GF-D8 (cell line): Measurements from ENCODE around the gene SLU7.
"Not testable (repeated sequence)": the region's sequence is repeated elsewhere in the genome, so short reads cannot be mapped to it uniquely, and the experiment has no call there.

Source experiments
- DNase-seq: peaks from one replicate; lab custom pipeline; 2025; lab: John Stamatoyannopoulos, UW

SLU7 gene

DNA sequence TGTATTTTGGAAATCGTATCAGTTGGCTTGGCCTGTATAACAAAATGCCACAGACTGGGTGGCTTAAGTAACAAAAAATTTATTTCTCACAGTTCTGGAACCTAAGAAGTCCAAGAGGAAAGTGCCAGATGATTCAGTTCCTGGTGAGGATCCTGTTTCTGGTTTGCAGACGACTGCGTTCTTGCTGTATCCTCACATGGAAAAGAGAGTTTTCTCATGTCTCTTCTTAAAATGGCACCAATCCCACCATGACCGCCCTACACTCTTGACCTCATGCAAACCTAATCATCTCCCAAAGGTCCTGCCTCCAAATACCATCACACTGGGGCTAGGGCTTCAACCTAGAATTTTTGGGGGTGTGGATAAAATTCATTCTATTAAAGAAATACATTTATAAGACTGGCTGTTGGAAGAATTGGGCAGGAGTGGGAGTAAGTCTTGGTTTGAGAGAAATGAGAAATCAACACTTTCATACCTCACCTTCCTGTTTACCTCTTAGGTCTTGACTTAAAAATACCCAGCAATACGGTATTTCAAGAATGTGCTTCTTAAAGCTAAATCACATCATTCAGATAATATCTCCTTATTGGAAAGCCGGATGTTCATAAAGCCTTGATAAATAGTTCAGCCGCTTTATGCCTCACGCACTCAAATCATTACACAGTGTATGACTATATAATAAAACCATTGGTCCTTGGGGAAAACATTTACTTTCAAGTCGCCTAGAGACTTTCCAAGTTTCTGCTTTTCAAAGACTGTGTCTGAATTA is 31.5 kb upstream of the SLU7 start:
- no peak for DNase-seq

DNA sequence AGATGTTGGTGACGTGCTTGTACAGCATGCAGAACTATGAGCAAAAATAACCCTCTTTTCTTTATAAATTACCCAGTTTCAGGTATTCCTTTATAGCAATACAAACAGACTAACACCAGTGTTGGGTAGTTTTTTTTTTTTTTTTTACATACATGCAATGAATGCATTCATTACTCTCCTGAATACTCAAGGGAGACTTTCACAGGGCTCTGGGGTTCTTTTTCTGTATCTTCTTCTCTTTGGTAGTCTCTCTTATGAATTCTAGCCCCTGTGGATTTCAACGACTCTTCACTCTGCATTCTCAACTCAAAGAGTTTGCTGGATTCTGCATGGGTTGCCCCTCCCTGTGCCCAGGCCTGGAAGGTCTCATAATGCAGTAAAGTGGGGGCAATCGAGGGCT is 30.6 kb upstream of the SLU7 start:
- no peak for DNase-seq

GRCh38 chr5:160448886-160449285 is 30.0 kb upstream of the SLU7 start:
- no peak for DNase-seq

DNA sequence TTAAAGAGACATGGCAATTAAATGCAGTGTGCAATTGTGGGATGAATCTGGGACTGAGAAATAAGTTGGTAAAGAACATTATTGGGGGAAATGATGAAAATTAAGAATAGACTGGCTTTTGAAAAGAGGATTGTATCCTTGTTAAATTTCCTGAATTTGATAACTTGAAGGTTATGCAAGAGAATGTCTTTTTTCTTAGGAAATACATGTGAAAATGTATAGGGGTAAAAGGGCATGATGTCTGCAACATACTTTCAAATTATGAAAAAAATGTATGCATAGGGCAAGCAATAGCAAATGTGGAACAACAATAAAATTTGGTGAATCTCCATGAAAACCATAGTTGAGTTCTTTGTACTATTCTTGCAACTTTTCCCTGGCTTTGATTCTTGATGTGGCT is 26.9 kb upstream of the SLU7 start:
- DNase-seq, result no peak

DNA sequence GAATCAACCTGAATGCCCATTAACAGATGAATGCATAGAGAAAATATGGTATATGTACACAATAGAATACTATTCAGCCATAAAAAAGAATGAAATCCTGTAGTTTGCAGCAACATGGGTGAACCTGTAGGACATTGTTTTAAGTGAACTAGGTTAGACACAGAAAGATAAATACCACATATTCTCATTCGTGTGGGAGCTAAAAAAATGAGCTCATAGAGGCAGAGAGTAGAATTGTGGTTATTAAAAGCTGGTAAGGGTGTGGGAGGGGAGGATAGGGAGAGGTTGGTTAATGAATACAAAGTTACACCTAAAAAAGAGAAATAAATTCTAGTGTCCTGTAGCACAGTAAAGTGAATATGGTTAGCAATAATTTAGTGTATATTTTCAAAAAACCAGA is 26.3 kb upstream of the SLU7 start:
- DNase-seq, result no peak

DNA sequence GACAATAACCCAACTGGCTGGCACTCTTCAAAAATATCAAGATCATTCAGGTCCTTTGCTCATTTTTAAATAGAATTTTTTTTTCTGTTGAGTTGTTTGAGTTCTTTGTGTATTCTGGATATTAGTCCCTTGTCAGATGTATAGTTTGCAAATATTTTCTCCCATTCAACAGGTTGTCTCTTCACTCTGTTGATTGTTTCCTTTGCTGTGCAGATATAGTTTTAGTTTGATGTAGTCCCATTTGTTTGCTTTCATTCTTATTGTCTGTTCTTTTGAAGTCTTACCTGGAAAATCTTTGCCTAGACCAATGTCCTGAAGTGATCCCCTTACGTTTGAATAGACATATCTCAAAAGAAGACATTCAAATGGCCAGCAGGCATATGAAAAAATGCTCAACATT is 25.5 kb upstream of the SLU7 start:
- DNase-seq, result no peak

- no peak for DNase-seq
Measured at GRCh38 chr5:160442824-160443431, 24.0 kb upstream of the SLU7 start.

GRCh38 chr5:160441311-160441781 is 22.5 kb upstream of the SLU7 start:
- peak; percentile 44 for DNase-seq

DNA sequence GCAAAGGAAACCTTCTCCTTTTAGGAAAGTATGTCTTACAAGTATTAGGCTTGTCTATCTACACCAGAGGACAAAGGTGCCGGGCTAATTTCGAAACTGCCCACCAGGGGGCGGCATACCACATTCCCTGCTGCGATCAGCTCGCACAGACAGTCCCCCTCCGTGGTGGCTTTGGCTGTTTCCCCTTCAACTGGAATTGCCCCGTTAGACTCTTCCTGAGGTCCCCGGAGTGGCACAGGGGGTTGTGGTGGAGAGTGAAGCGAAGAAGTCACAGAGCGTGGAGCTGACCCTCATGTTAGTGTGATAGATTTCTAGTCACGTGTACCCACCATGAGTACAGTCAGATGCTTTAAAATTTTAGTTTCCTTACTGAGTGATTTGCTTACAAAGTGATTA is 20.3 kb upstream of the SLU7 start:
- peak; percentile 50 for DNase-seq

DNA sequence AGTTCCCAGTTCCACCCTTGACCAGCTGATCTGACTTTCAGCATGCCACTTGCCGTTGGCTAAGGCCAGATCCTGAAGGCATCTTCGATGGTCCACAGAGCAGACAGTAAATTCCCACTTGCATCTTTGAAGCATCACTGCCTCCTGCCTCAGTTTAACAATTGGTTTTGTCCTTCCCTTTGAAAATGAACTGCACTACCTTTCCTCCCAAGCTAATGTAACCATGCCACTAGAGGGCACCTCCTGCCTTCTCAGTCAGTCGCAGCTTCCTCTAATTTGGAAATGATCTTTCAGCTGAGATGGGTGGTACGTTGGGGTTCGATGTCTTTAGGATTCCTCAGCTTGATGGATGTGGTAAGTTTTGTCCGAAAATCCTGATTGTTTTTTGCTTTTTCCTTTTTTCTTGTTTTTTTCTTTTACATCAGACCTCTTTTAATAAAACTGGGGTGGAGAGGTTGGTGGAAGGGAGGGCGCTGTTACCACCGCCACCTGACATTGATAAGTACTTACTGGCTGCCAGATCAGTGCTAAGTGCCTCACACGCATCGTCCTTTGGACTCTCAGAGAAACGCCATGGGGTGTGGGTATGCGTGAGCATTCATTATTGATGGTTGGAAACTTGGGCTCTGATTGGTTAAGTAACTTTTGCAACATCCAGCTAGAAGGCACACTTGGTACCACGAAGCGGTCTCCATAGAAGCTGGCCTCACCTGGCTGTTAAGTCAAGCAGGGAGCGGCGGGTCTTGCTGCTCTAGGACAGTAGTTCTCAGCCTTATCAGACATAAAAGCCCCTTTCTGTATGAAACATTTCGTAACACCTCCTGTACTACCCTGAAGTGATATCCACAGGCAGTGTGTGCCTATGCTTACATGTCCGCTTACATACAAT is 19.7 kb upstream of the SLU7 start:
- DNase-seq, result peak; percentile 26

GRCh38 chr5:160437271-160437670 is 18.4 kb upstream of the SLU7 start:
- DNase-seq, result no peak

GRCh38 chr5:160436661-160437060 is 17.8 kb upstream of the SLU7 start:
- not testable (repeated sequence) for DNase-seq

DNA sequence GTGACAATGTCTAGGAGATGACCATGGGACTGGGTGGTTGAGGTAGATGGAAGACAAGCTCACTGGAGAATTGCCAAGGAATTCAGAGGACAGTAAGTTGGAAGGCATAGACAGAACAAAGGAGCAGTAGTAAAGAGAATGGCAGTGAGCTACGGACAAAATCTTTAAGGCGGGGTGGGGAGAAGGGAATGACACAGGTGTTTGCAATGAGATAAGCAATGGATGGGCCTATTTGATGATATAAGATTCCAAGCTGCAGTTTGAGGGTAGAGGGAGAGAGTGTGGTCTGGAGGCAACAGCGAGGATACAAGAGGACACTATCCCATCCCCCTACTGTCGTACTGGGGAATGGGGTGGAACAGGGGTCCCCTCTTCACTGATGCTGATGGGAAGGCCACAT is 17.1 kb upstream of the SLU7 start:
- DNase-seq, result no peak

- DNase-seq, result no peak
Measured at GRCh38 chr5:160435532-160435931, 16.7 kb upstream of the SLU7 start.

GRCh38 chr5:160434022-160434531 is 15.2 kb upstream of the SLU7 start:
- no peak for DNase-seq

DNA sequence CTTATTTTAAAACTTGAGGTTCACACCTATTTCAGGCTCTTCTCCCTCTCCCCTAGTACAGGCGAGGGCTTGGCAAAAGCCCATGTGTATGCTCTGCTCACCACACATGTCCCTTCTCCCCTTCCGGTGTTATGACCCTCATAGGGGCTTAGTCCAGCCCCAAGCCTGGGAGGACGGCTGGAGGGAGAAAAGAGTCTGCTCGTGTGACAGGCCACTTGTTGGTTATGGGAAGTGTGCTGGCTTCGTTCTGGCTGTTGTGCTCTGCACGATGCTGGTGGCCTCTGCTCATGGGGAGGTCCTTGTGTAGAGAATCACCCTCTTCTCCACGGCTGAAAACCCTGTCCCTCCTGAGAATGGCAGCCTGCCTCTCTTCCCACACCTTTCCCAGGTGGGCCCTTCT is 13.9 kb upstream of the SLU7 start:
- DNase-seq, result no peak

DNA sequence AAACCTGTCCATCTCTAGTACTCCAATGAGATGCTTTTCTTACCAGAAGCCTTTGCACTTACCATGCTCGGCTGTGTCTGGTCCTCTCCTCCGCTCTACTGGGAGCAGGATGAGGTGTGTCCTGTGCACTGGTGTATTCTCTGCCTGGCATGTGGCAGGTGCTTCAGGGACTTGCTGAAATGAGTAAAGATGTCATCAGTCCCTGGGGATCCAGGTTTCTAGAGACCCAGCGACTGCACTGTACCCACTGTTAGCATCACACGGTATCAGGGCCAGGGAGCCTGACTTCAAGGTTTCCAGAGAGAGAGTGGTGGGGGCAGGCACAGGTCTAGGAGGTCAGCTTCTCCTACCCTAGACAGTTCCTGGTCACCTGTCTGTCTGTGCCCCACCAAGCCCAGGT is 13.3 kb upstream of the SLU7 start:
- no peak for DNase-seq

- DNase-seq, result no peak
Measured at GRCh38 chr5:160427607-160428006, 8.7 kb upstream of the SLU7 start.

- DNase-seq, result no peak
Measured at GRCh38 chr5:160423099-160423498, 4.2 kb upstream of the SLU7 start.

- peak; percentile 89 for DNase-seq
Measured at GRCh38 chr5:160421625-160422258, 2.9 kb upstream of the SLU7 start, which contains the start of gene PTTG1. Gene PTTG1 (plus strand): TSS chr5:160421855. CDS start chr5:160422313, 458 bp downstream.

DNA sequence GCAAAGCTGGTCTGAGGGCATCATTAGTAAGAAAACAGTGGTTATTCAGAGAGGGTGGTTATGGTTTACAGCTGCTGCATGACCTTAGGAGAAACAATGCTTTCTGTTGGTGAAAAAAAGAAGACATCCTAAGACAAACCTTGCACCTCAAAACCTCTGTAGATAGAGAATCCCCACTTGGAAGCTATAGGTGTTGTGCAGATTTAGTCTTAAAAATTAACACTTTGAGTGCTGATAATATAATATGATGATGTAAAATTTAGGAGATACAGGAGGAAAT is 1.4 kb upstream of the SLU7 start:
- DNase-seq, result no peak
